ENCODE measurements around the gene TSC22D4.
"Not testable (repeated sequence)": the region's sequence is repeated elsewhere in the genome, so short reads cannot be mapped to it uniquely, and the experiment has no call there.

The TSC22D4 gene

GRCh38 chr7:100478958-100479660 is at the start of gene TSC22D4:
Gene TSC22D4, minus strand, starts transcription at chr7:100479214. Its CDS starts 1,176 bp downstream, at chr7:100478038.
- DNase-seq (ENCODE audit: extremely low read depth in 1 of 2, low read depth in 1 of 2): peak; percentile 77 to 87

GRCh38 chr7:100528108-100528866 is 49.3 kb upstream of the TSC22D4 start:
- DNase-seq (ENCODE audit: extremely low read depth in 1 of 2, low read depth in 1 of 2): not testable (repeated sequence)

- DNase-seq (ENCODE audit: extremely low read depth in 1 of 2, low read depth in 1 of 2): not testable (repeated sequence)
Observed at GRCh38 chr7:100523192-100523591, 44.2 kb upstream of the TSC22D4 start.

- DNase-seq (ENCODE audit: extremely low read depth in 1 of 2, low read depth in 1 of 2): not testable (repeated sequence)
Observed at GRCh38 chr7:100521909-100522593, 43.0 kb upstream of the TSC22D4 start.

- DNase-seq (ENCODE audit: extremely low read depth in 1 of 2, low read depth in 1 of 2): no peak
Observed at GRCh38 chr7:100521076-100521475, 42.1 kb upstream of the TSC22D4 start.

GRCh38 chr7:100520138-100520537 is 41.1 kb upstream of the TSC22D4 start:
- DNase-seq (ENCODE audit: extremely low read depth in 1 of 2, low read depth in 1 of 2): no peak

GRCh38 chr7:100519580-100519979 is 40.6 kb upstream of the TSC22D4 start:
- DNase-seq (ENCODE audit: extremely low read depth in 1 of 2, low read depth in 1 of 2): no peak

GRCh38 chr7:100517305-100517704 is 38.3 kb upstream of the TSC22D4 start:
- DNase-seq (ENCODE audit: extremely low read depth in 1 of 2, low read depth in 1 of 2): no peak

GRCh38 chr7:100516135-100516812 is 37.3 kb upstream of the TSC22D4 start:
- DNase-seq (ENCODE audit: extremely low read depth in 1 of 2, low read depth in 1 of 2): no peak

- no peak for DNase-seq (ENCODE audit: extremely low read depth in 1 of 2, low read depth in 1 of 2)
Observed at GRCh38 chr7:100515072-100515532, 36.1 kb upstream of the TSC22D4 start.

- DNase-seq (ENCODE audit: extremely low read depth in 1 of 2, low read depth in 1 of 2): no peak
Observed at GRCh38 chr7:100513212-100513810, 34.3 kb upstream of the TSC22D4 start.

- no peak for DNase-seq (ENCODE audit: extremely low read depth in 1 of 2, low read depth in 1 of 2)
Observed at GRCh38 chr7:100510437-100511239, 31.6 kb upstream of the TSC22D4 start.

GRCh38 chr7:100509231-100509630 is 30.2 kb upstream of the TSC22D4 start:
- DNase-seq (ENCODE audit: extremely low read depth in 1 of 2, low read depth in 1 of 2): no peak

- no peak for DNase-seq (ENCODE audit: extremely low read depth in 1 of 2, low read depth in 1 of 2)
Observed at GRCh38 chr7:100506356-100506923, 27.4 kb upstream of the TSC22D4 start.

- no peak for DNase-seq (ENCODE audit: extremely low read depth in 1 of 2, low read depth in 1 of 2)
Observed at GRCh38 chr7:100504887-100505611, 26.0 kb upstream of the TSC22D4 start.

- not testable (repeated sequence) for DNase-seq (ENCODE audit: extremely low read depth in 1 of 2, low read depth in 1 of 2)
Observed at GRCh38 chr7:100504031-100504430, 25.0 kb upstream of the TSC22D4 start.

GRCh38 chr7:100500743-100501142 is 21.7 kb upstream of the TSC22D4 start:
- not testable (repeated sequence) for DNase-seq (ENCODE audit: extremely low read depth in 1 of 2, low read depth in 1 of 2)

- DNase-seq (ENCODE audit: extremely low read depth in 1 of 2, low read depth in 1 of 2): no peak
Observed at GRCh38 chr7:100496509-100496908, 17.5 kb upstream of the TSC22D4 start.

Measured in stimulated activated CD8-positive, alpha-beta memory T cell treated with anti-CD3 and anti-CD28 coated beads, Interleukin-7, amount 100 ng/mL, for 48 hours (primary cell).